ENCODE results near the gene ABHD11.
"Not testable (repeated sequence)": the region's sequence is repeated elsewhere in the genome, so short reads cannot be mapped to it uniquely, and the experiment has no call there.

The ABHD11 gene

DNA sequence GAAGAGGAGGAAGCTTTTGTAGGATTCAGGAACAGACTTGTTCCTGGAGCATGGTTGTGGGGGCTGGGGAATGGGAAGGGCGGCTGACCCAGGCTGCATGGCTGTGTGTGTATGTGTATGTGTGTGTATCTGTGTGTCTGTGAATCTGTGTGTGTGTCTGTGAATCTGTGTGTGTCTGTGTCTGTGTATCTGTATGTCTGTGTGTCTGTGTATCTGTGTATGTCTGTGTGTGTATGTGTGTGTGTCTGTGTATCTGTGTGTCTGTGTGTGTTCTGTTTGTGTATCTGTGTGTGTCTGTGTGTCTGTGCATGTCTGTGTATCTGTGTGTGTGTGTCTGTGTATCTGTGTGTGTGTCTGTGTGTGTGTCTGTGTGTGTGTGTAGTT is 12.5 kb downstream of the ABHD11 start:
- H3K9ac ChIP-seq (ENCODE audit: low read length) = no peak overlapping the region
- peaks cover 5% of the 10 kb centered on the region for H3K27me3 ChIP-seq (ENCODE audit: control insufficient read depth, insufficient read depth, low read length)

DNA sequence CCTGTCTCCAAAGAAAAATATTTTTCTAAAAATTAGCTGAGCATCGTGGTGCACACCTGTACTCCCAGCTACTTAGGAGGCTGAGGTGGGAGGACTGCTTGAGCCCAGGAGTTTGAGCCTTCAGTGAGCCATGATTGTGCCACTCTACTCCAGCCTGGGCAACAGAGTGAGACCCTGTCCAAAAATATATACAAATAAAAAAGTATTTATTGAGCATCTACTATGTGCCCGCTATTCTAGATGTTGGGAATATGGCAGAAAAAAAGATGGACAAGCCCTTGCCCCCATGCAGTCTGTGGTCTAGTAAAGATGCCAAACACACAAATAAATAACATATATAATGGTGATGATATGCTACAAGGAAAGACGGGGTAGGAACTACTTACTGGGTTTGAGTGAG is 14.8 kb downstream of the ABHD11 start:
- H3K27me3 ChIP-seq (ENCODE audit: control insufficient read depth, insufficient read depth, low read length) = peaks cover 5% of the 10 kb centered on the region
- H3K4me3 ChIP-seq (ENCODE audit: low read length) = no peak overlapping the region
- H3K4me1 ChIP-seq (ENCODE audit: control insufficient read depth, insufficient read depth, low read length) = peaks cover 14% of the 10 kb centered on the region
- H3K9me3 ChIP-seq (ENCODE audit: control insufficient read depth, low read length) = no peaks in the 10 kb centered on the region
- no peaks in the 10 kb centered on the region for H3K36me3 ChIP-seq (ENCODE audit: control insufficient read depth, insufficient read depth, low read length)
- no peak overlapping the region for H3K9ac ChIP-seq (ENCODE audit: low read length)

More for the DNA sequence above, 12.5 kb downstream of the ABHD11 start:
- Histone ChIP-seq H3K9me3 (ENCODE audit: control insufficient read depth, low read length) (no peaks in the 10 kb centered on the region), H3K4me1 (ENCODE audit: control insufficient read depth, insufficient read depth, low read length) (peaks cover 13% of the 10 kb centered on the region), H3K4me3 (ENCODE audit: low read length) (no peak overlapping the region), H3K36me3 (ENCODE audit: control insufficient read depth, insufficient read depth, low read length) (no peaks in the 10 kb centered on the region)

DNA sequence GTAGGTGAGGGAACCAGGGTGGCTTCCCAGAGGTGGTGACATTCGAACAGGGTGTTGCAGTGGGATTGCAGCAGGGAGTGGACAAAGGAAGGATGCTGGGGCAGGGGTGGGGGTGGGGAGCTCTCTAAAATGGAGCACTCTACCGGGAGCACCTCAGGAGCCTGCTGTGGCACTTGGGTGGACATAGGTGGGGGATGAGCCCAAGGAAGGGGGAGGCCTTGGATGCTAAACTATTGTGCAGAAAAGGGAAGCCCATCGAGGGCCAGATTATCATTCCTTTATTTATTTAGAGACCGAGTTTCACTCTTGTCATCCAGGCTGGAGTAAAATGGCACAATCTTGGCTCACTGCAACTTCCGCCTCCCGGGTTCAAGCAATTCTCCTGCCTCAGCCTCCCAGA is 15.8 kb downstream of the ABHD11 start:
- Histone ChIP-seq H3K4me1 (ENCODE audit: control insufficient read depth, insufficient read depth, low read length) (peaks cover 25% of the 10 kb centered on the region), H3K9me3 (ENCODE audit: control insufficient read depth, low read length) (no peaks in the 10 kb centered on the region), H3K36me3 (ENCODE audit: control insufficient read depth, insufficient read depth, low read length) (no peaks in the 10 kb centered on the region), H3K27me3 (ENCODE audit: control insufficient read depth, insufficient read depth, low read length) (peaks cover 5% of the 10 kb centered on the region), H3K4me3 (ENCODE audit: low read length) (no peak overlapping the region), H3K9ac (ENCODE audit: low read length) (no peak overlapping the region)

GRCh38 chr7:73722182-73722581 is 16.4 kb downstream of the ABHD11 start:
- H3K4me1 ChIP-seq (ENCODE audit: control insufficient read depth, insufficient read depth, low read length) = peaks cover 31% of the 10 kb centered on the region
- H3K9ac ChIP-seq (ENCODE audit: low read length); H3K27me3 ChIP-seq (ENCODE audit: control insufficient read depth, insufficient read depth, low read length); H3K9me3 ChIP-seq (ENCODE audit: control insufficient read depth, low read length); H3K4me3 ChIP-seq (ENCODE audit: low read length); H3K36me3 ChIP-seq (ENCODE audit: control insufficient read depth, insufficient read depth, low read length): not testable (repeated sequence)

DNA sequence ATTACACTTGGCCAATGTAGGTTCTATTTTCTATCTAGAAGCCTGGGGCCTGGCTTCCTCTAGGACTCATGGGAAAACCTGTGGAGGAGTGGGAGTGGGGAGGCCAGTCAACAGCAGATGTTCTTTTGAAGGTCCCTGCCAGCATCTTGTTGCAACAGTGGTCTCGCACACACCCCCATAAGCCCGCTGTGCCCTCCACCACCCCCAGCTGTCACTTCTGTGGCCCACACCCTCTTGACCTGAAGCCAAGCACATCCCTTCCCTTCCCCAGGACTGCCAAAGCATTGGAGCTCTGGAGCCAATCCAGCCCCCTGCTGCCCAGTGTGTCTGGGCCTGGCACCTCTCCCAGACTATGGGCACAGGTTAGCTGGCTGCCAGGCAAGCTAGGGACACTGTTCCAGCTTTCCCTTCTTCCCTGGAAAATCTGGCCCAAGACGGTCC is 17.2 kb downstream of the ABHD11 start:
- no peaks in the 10 kb centered on the region for H3K9me3 ChIP-seq (ENCODE audit: control insufficient read depth, low read length)

GRCh38 chr7:73720443-73720842 is 18.2 kb downstream of the ABHD11 start:
- peaks cover 47% of the 10 kb centered on the region for H3K4me1 ChIP-seq (ENCODE audit: control insufficient read depth, insufficient read depth, low read length)
- not testable (repeated sequence) for H3K9ac ChIP-seq (ENCODE audit: low read length)

More for the DNA sequence above, 17.2 kb downstream of the ABHD11 start:
- Histone ChIP-seq H3K9ac (ENCODE audit: low read length) (no peak overlapping the region), H3K36me3 (ENCODE audit: control insufficient read depth, insufficient read depth, low read length) (no peaks in the 10 kb centered on the region), H3K27me3 (ENCODE audit: control insufficient read depth, insufficient read depth, low read length) (no peaks in the 10 kb centered on the region), H3K4me3 (ENCODE audit: low read length) (no peak overlapping the region), H3K4me1 (ENCODE audit: control insufficient read depth, insufficient read depth, low read length) (peaks cover 37% of the 10 kb centered on the region)

DNA sequence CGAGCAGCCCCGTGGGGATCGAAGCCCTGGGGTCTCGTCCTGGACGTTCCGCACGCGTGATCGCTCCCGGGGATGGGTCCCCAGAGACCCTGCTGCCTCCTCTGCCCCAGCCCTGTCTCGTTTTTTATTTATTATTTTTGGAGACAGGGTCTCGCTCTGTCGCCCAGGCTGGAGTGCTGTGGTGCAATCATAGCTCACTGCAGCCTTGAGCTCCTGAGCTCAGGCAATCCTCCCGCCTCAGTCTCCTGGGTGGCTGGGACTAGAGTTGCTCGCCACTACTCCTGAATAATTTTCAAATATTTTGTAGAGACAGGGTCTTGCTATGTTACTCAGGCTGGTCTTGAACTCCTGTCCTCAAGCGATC is 18.8 kb downstream of the ABHD11 start:
- no peaks in the 10 kb centered on the region for H3K27me3 ChIP-seq (ENCODE audit: control insufficient read depth, insufficient read depth, low read length)
- H3K4me3 ChIP-seq (ENCODE audit: low read length) = no peak overlapping the region
- H3K9ac ChIP-seq (ENCODE audit: low read length) = peak overlapping the region; percentile 28
- H3K9me3 ChIP-seq (ENCODE audit: control insufficient read depth, low read length) = no peaks in the 10 kb centered on the region
- peaks cover 51% of the 10 kb centered on the region for H3K4me1 ChIP-seq (ENCODE audit: control insufficient read depth, insufficient read depth, low read length)
- no peaks in the 10 kb centered on the region for H3K36me3 ChIP-seq (ENCODE audit: control insufficient read depth, insufficient read depth, low read length)

More at GRCh38 chr7:73720443-73720842, 18.2 kb downstream of the ABHD11 start:
- H3K9me3 ChIP-seq (ENCODE audit: control insufficient read depth, low read length); H3K4me3 ChIP-seq (ENCODE audit: low read length); H3K36me3 ChIP-seq (ENCODE audit: control insufficient read depth, insufficient read depth, low read length); H3K27me3 ChIP-seq (ENCODE audit: control insufficient read depth, insufficient read depth, low read length): not testable (repeated sequence)

DNA sequence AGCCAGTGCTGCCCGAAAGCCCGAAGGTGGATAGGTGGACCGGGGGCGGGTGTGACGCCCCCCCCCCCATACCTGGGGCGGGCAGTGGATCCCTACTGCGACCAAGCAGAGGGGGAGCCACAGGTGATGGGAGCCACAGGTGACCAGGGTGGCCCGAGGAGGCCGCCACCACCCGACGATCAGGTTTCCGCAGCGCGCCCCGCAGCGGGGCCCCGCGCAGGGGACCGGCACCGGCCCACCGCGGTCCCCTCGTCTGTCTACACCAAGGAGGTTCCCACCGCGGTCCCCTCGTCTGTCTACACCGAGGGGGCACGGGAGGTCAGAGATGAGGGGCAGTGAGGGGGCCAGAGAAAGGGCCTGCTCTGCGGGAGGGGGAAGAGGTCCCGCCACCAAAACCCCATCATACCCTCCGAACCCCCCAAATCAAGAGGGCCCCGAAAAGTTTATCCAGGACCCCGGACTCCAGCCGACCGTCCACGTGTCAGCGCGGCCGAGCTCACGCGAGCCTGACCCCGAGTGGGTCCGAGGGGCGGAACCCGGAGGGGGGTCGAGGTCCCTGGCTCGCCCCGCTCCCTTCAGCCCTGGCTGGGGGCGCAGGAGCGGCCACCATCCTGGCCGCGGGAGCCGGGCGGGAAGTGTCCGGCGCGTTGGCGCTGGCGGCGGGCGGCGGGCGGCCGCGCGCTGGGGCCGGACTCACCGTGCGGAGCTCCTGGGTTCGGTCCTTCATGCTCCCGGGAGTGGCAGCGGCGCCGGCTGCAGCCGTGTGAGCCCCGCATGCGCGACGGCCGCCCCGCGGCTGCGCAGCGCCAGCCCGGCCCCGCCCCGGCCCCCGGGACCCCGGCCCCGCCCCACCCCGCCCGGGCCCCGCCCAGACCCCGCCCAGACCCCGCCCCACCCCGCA is 19.4 kb downstream of the ABHD11 start, which contains the start of gene STX1A:
Gene STX1A (minus strand): TSS at position 765 of the 901 bp plus-strand sequence. CDS start 38 bp downstream, at position 727.
- H3K4me3 ChIP-seq (ENCODE audit: low read length) = peak within 1 kb of the TSS; percentile 63
- H3K9ac ChIP-seq (ENCODE audit: low read length) = peak within 1 kb of the TSS; percentile 82
- H3K36me3 ChIP-seq (ENCODE audit: control insufficient read depth, insufficient read depth, low read length) = no peaks in the 10 kb centered on the region
- H3K27me3 ChIP-seq (ENCODE audit: control insufficient read depth, insufficient read depth, low read length) = no peaks in the 10 kb centered on the region
- H3K9me3 ChIP-seq (ENCODE audit: control insufficient read depth, low read length) = no peaks in the 10 kb centered on the region
- peaks cover 54% of the 10 kb centered on the region for H3K4me1 ChIP-seq (ENCODE audit: control insufficient read depth, insufficient read depth, low read length)

GRCh38 chr7:73718438-73718881 is 20.1 kb downstream of the ABHD11 start:
- Histone ChIP-seq H3K9me3 (ENCODE audit: control insufficient read depth, low read length) (no peaks in the 10 kb centered on the region), H3K4me1 (ENCODE audit: control insufficient read depth, insufficient read depth, low read length) (peaks cover 54% of the 10 kb centered on the region), H3K4me3 (ENCODE audit: low read length) (peak overlapping the region; percentile 63), H3K36me3 (ENCODE audit: control insufficient read depth, insufficient read depth, low read length) (no peaks in the 10 kb centered on the region), H3K27me3 (ENCODE audit: control insufficient read depth, insufficient read depth, low read length) (no peaks in the 10 kb centered on the region), H3K9ac (ENCODE audit: low read length) (peak overlapping the region; percentile 82)

DNA sequence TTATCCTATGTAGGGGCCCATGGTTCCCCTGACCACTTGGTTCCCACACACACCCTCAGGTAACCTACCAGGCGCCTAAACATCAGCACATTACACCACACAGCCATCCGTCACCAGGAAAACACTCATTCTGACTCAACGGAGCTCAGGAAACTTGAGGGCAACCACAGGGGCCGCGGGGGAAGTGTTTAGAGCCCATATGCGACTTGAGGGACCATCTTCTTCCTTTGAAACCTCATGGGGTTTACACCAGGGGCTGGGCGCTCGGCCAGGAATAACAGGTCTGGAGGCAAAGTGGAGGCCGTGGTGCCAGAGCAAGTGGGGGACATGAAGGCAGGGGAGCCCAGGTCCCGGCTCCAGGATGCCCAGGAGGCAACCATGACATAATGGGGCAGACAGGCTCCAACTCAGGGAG is 20.6 kb downstream of the ABHD11 start:
- H3K4me1 ChIP-seq (ENCODE audit: control insufficient read depth, insufficient read depth, low read length) = peaks cover 54% of the 10 kb centered on the region
- no peaks in the 10 kb centered on the region for H3K36me3 ChIP-seq (ENCODE audit: control insufficient read depth, insufficient read depth, low read length)
- peak overlapping the region; percentile 82 for H3K9ac ChIP-seq (ENCODE audit: low read length)
- no peaks in the 10 kb centered on the region for H3K27me3 ChIP-seq (ENCODE audit: control insufficient read depth, insufficient read depth, low read length)
- H3K9me3 ChIP-seq (ENCODE audit: control insufficient read depth, low read length) = no peaks in the 10 kb centered on the region
- no peak overlapping the region for H3K4me3 ChIP-seq (ENCODE audit: low read length)

- peaks cover 51% of the 10 kb centered on the region for H3K4me1 ChIP-seq (ENCODE audit: control insufficient read depth, insufficient read depth, low read length)
- H3K9ac ChIP-seq (ENCODE audit: low read length) = peak overlapping the region; percentile 31
- no peaks in the 10 kb centered on the region for H3K36me3 ChIP-seq (ENCODE audit: control insufficient read depth, insufficient read depth, low read length)
- H3K27me3 ChIP-seq (ENCODE audit: control insufficient read depth, insufficient read depth, low read length) = no peaks in the 10 kb centered on the region
- H3K4me3 ChIP-seq (ENCODE audit: low read length) = no peak overlapping the region
- no peaks in the 10 kb centered on the region for H3K9me3 ChIP-seq (ENCODE audit: control insufficient read depth, low read length)
Observed at GRCh38 chr7:73717025-73717807, 21.4 kb downstream of the ABHD11 start.
